HCT116 (cell line): Measurements from ENCODE around the gene SLC35G6. TPM values are rescaled to one million over a fixed set of nuclear protein-coding genes. Genes with fewer than 3 reads are reported as not detected.
A peak's percentile ranks its signal among the peaks of the same experiment; 100 is the strongest.
"Not testable (repeated sequence)": the region's sequence is repeated elsewhere in the genome, so short reads cannot be mapped to it uniquely, and the experiment has no call there.

ENCODE experiments used
- ATAC-seq: fragments of 200-7000 bp; cut with Tn5 transposase; 2 replicates; pipeline ENCODE4 v1.9.1; 2020; ENCODE audit warnings: mild to moderate bottlenecking, moderate library complexity
- BruUV-seq: library from RNA; stranded (reverse); fragments of 400-500 nt; replicated peaks from 2 replicates; lab custom pipeline; 2021; lab: Mats Ljungman, UMichigan
- CTCF ChIA-PET: fragments of 300-600 bp; sonication (Branson Sonifier 250); formaldehyde crosslinking; loops from one replicate; lab custom pipeline; 2021; ENCODE audit warnings: antibody characterized with exemption; lab: Charles Lee
- POLR2A ChIA-PET: fragments of 300-600, 350-600 bp; sonication (Branson Sonifier 250); formaldehyde crosslinking; loops from one replicate; lab custom pipeline; 2021; ENCODE audit warnings: antibody characterized with exemption; lab: Charles Lee
- RAD21 ChIA-PET, 2 experiments: fragments of 300-600 bp; sonication (Branson Sonifier 250); formaldehyde crosslinking; loops; one replicate each; lab custom pipeline; 2023; ENCODE audit warnings: low total read pairs in 2 of 2; ENCODE audit not compliant: uncharacterized antibody in 2 of 2, unreplicated experiment in 2 of 2, low non-redundant PET in 1 of 2; lab: Charles Lee
- DNase-seq: peaks from one replicate; pipeline ENCODE4 v3.0.0-alpha.2; 2010; ENCODE audit warnings: low read depth, low spot score
- H2AFZ ChIP-seq: fragments of 200-600 bp; shearing (Covaris generic), sonication (generic); 2 replicates; pipeline ENCODE4 v1.6.1; 2017; ENCODE audit warnings: low read depth, mixed run types, mixed read lengths, antibody characterized with exemption, low read length; ENCODE audit not compliant: poor library complexity, severe bottlenecking
- H3K27ac ChIP-seq: 2 replicates; pipeline ENCODE4 v1.5.1; 2012; ENCODE audit warnings: low read depth, low read length
- H3K27me3 ChIP-seq: fragments of 200-600 bp; sonication (generic); 2 replicates; pipeline ENCODE4 v1.6.1; 2016; ENCODE audit warnings: mixed run types, low read length, mixed read lengths; ENCODE audit not compliant: insufficient read depth
- H3K36me3 ChIP-seq, 2 experiments: fragments of 200-500 bp in 1 of 2; fragments of 200-600 bp in 1 of 2; sonication (Bioruptor generic) in 1 of 2; sonication (generic) in 1 of 2; 2 replicates each; pipeline versions ENCODE4 v1.5.1 to v1.6.1; 2014 to 2016; ENCODE audit warnings: low read length in 2 of 2, inconsistent platforms in 1 of 2, mixed read lengths in 1 of 2, mixed run types in 1 of 2; ENCODE audit not compliant: insufficient read depth in 2 of 2, control insufficient read depth in 1 of 2
- H3K4me1 ChIP-seq, 2 experiments: fragments of 200-600 bp in 1 of 2; sonication (generic) in 1 of 2; 2 replicates each; pipeline versions ENCODE4 v1.5.1 to v1.6.1; 2012 to 2017; ENCODE audit warnings: low read length in 2 of 2, inconsistent platforms in 1 of 2, mild to moderate bottlenecking in 1 of 2, mixed read lengths in 1 of 2, mixed run types in 1 of 2, moderate library complexity in 1 of 2; ENCODE audit not compliant: insufficient read depth in 2 of 2, control insufficient read depth in 1 of 2
- H3K4me2 ChIP-seq: fragments of 200-600 bp; sonication (generic); 2 replicates; pipeline ENCODE4 v1.6.1; 2017; ENCODE audit warnings: mixed run types, low read length, mixed read lengths
- H3K4me3 ChIP-seq, 2 experiments: fragments of 200-600 bp in 1 of 2; sonication (generic) in 1 of 2; replicated peaks in 1 of 2; 2 replicates each; pipeline ENCODE4 v1.5.1; 2011 to 2016; ENCODE audit warnings: low read length in 2 of 2, control low read depth in 1 of 2, low read depth in 1 of 2, mild to moderate bottlenecking in 1 of 2, mixed read lengths in 1 of 2, mixed run types in 1 of 2
- H3K79me2 ChIP-seq: fragments of 200-600 bp; sonication (generic); 2 replicates; pipeline ENCODE4 v1.6.1; 2017; ENCODE audit warnings: mild to moderate bottlenecking, mixed run types, low read length, moderate library complexity, mixed read lengths; ENCODE audit not compliant: insufficient read depth
- H3K9ac ChIP-seq: fragments of 200-600 bp; sonication (generic); 2 replicates; pipeline ENCODE4 v1.6.1; 2016; ENCODE audit warnings: low read length, mixed read lengths
- H3K9me2 ChIP-seq: fragments of 200-600 bp; sonication (generic), shearing (Covaris generic); 2 replicates; pipeline ENCODE4 v1.6.1; 2017; ENCODE audit warnings: mixed run types, mild to moderate bottlenecking, moderate library complexity; ENCODE audit not compliant: insufficient read depth
- H3K9me3 ChIP-seq, 2 experiments: fragments of 200-500 bp in 1 of 2; fragments of 200-600 bp in 1 of 2; sonication (Bioruptor generic) in 1 of 2; sonication (generic) in 1 of 2; 2 replicates each; pipeline ENCODE4 v1.6.1; 2014 to 2017; ENCODE audit warnings: low read length in 2 of 2, mixed read lengths in 2 of 2, inconsistent platforms in 1 of 2, low read depth in 1 of 2, mild to moderate bottlenecking in 1 of 2, mixed run types in 1 of 2, moderate library complexity in 1 of 2; ENCODE audit not compliant: control insufficient read depth in 1 of 2, insufficient read depth in 1 of 2
- H4K20me1 ChIP-seq: fragments of 200-600 bp; sonication (generic), shearing (Covaris generic); 2 replicates; pipeline ENCODE4 v1.6.1; 2017; ENCODE audit warnings: mixed run types, mild to moderate bottlenecking, moderate library complexity; ENCODE audit not compliant: insufficient read depth
- EZH2 ChIP-seq: fragments of 200-600 bp; sonication (generic); IDR thresholded peaks from 2 replicates; pipeline ENCODE4 v1.6.1; 2017; ENCODE audit warnings: antibody characterized with exemption, mixed run types
- SRF ChIP-seq: IDR thresholded peaks from 2 replicates; pipeline ENCODE4 v1.6.1; 2012; ENCODE audit warnings: low read depth
- TCF7L2 ChIP-seq: IDR thresholded peaks from 2 replicates; pipeline ENCODE4 v1.7.0; 2011; ENCODE audit warnings: borderline replicate concordance, inconsistent platforms; ENCODE audit not compliant: insufficient read depth, insufficient read length; ENCODE audit errors: extremely low read depth
- ZFX ChIP-seq: fragments of 450-650 bp; IDR thresholded peaks from 2 replicates; pipeline ENCODE4 v1.6.1; 2017
- intact Hi-C: fragments of 100-400 bp; cut with micrococcal nuclease; formaldehyde crosslinking; loops from 2 replicates; pipeline ENCODE4 v1.10.0; 2022
- total RNA-seq: library from RNA; stranded (reverse); gene quantifications from one replicate; pipeline ENCODE4 v1.2.1, GENCODE V29; 2021; ENCODE audit not compliant: unreplicated experiment

SLC35G6 gene
- total RNA-seq, 1 experiment from 2014 or later, result not detected

DNA sequence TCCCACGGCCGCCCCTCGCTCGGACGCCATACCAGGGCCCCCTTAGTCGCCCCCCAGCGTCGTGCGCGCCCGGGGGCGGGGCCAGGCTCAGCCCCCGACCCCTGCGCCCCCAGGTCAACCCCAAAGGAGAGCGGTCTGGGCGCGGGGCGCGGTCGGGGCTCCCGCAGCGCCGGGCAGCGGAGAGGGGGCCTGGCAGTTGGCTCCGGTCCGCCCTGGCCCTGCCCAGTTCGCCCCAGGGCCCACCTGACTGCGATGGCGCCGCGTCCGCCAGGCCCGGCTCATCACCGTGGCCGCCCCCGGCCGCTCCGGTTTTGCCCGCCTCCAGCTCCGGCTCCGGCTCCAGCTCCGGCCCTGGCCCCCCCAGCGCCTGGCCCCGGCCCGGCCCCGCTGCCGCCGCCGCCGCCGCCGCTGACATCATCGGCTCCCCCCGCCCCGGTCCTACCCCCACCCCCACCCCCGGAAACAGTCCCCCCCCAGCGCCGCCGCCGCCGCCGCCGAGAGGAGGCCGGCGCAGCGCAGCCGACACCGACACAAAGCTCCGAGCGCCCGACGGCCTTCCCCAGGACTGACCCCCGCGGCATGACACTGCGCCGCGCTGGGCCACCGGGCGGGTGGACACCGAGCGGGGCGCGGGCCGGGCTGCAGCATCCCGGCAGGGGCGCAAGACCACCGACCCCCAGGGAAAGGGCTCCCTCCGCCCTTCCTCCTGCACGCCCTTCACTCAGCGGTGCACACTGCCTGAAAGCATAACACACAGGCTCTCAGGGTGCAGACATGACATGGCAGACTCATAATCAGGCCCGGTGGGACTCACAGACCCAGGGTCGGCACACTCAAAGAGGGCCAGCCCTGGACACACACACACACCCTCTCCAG lies 1.8 kb upstream of the SLC35G6 start, which contains the start of gene ZBTB4:
TSS of gene ZBTB4 (minus strand) at position 419 of the 876 bp plus-strand sequence. CDS start 12,830 bp downstream, outside the sequence.
- Histone ChIP-seq H3K9me3 (no peaks in the 10 kb centered on the region), H3K36me3 (no peaks in the 10 kb centered on the region), H3K9me2 (no peaks in the 10 kb centered on the region), H3K4me1 (peaks cover 25 to 67% of the 10 kb centered on the region in 2 experiments), H4K20me1 (no peaks in the 10 kb centered on the region), H3K27me3 (no peaks in the 10 kb centered on the region), H3K79me2 (peaks cover 36% of the 10 kb centered on the region), H3K4me2 (peak within 1 kb of the TSS; percentile 100), H2AFZ (peak within 1 kb of the TSS; percentile 45), H3K9ac (peak within 1 kb of the TSS; percentile 89)
- ATAC-seq (peak; percentile 26), DNase-seq (no peak)
- POLR2A ChIA-PET, result no interaction called here
- BruUV-seq, result no TSS peak
- RAD21 ChIA-PET, result no interaction called here
- intact Hi-C loops, result loop anchor here (2.0 to 10.0 kb wide), 2 partner anchors 85 to 123 kb away; partner anchors contain the start of gene SENP3
- TF ChIP-seq ZFX (peak; percentile 58), SRF (no peak), TCF7L2 (peak; percentile 74)
- TF ChIP-seq, all 23 proteins: peak for 2
- Histone ChIP-seq H3K27ac (peak within 1 kb of the TSS; percentile 87), H3K4me3 (peak within 1 kb of the TSS; percentile 60 to 94)
- CTCF ChIA-PET, result interaction anchor here (1.2 kb wide), 1 partner anchor 43 kb away, joined by 3 read pairs; no protein-coding TSS in a partner anchor

GRCh38 chr17:7480089-7480384 lies 1.2 kb upstream of the SLC35G6 start:
- peaks cover 4% of the 10 kb centered on the region; the same call in 1 of the 2 replicates for H4K20me1 ChIP-seq
- H3K27me3 ChIP-seq, result no peaks in the 10 kb centered on the region
- intact Hi-C loops, result loop anchor here (10.0 kb wide), 1 partner anchor 85 kb away; the partner anchor contains the start of gene SENP3
- H3K9me2 ChIP-seq, result no peaks in the 10 kb centered on the region
- no TSS peak for BruUV-seq
- H3K36me3 ChIP-seq, result no peaks in the 10 kb centered on the region
- peak overlapping the region; percentile 81 for H3K27ac ChIP-seq
- H3K9me3 ChIP-seq, result no peaks in the 10 kb centered on the region
- RAD21 ChIA-PET, result no interaction called here
- peak overlapping the region; percentile 45 for H2AFZ ChIP-seq
- CTCF ChIA-PET, result interaction anchor here (1.2 kb wide), 1 partner anchor 43 kb away, joined by 3 read pairs; no protein-coding TSS in a partner anchor
- no peak for ATAC-seq
- POLR2A ChIA-PET, result no interaction called here
- TF ChIP-seq EZH2, result no peak
- peak; percentile 23; the same call in 1 of the 2 replicates for TF ChIP-seq ZFX
- H3K4me3 ChIP-seq, result peak overlapping the region; percentile 60 to 94
- peak overlapping the region; percentile 89 for H3K9ac ChIP-seq
- DNase-seq, result no peak
- H3K4me2 ChIP-seq, result peak overlapping the region; percentile 100
- peaks cover 41% of the 10 kb centered on the region for H3K79me2 ChIP-seq
- peaks cover 25 to 67% of the 10 kb centered on the region in 2 experiments for H3K4me1 ChIP-seq

DNA sequence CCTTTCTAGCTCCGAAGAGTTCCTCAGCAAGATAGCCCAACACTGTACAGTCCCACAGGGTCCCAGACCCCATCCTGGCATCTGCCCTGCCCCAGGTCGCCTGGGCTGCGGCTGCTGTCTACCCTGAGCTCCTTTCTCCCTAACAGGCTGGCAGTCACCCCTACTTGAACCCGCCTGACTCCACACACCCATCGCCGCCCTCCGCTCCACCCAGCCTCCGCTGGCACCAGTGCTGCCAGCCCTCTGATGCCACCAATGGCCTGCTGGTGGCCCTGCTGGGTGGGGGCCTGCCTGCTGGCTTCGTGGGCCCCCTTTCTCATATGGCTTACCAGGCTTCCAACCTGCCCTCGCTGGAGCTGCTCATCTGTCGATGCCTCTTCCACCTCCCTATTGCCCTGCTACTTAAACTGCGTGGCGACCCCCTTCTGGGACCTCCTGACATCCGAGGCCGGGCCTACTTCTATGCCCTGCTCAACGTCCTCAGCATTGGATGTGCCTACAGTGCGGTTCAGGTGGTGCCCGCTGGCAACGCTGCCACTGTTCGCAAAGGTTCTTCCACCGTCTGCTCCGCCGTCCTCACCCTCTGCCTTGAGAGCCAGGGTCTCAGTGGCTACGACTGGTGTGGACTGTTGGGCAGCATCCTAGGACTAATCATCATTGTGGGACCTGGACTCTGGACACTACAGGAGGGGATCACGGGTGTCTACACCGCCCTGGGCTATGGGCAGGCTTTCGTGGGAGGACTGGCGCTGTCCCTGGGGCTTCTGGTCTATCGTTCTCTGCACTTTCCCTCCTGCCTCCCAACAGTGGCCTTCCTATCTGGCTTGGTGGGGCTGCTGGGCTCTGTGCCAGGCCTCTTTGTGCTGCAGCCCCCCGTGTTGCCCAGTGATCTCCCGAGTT lies 846 bp downstream of the SLC35G6 start:
- H3K4me2 ChIP-seq, H3K27ac ChIP-seq, CTCF ChIA-PET, H3K4me3 ChIP-seq, BruUV-seq, H3K9ac ChIP-seq, H3K27me3 ChIP-seq, H3K9me3 ChIP-seq, H3K9me2 ChIP-seq, DNase-seq, H2AFZ ChIP-seq, ATAC-seq, RAD21 ChIA-PET: not testable (repeated sequence)
- Histone ChIP-seq H3K79me2 (peaks cover 43% of the 10 kb centered on the region), H3K36me3 (peaks cover 0 to 11% of the 10 kb centered on the region in 2 experiments; a peak in 2 of 4 replicates), H3K4me1 (peaks cover 22 to 64% of the 10 kb centered on the region in 2 experiments; a peak in 3 of 4 replicates), H4K20me1 (peaks cover 18% of the 10 kb centered on the region; the same call in 1 of the 2 replicates)
- POLR2A ChIA-PET, result interaction anchor here (1.1 kb wide), 1 partner anchor 36 kb away, joined by 4 read pairs; no protein-coding TSS in a partner anchor
- intact Hi-C loops, result loop anchor here (10.0 kb wide), 1 partner anchor 83 kb away; the partner anchor contains the start of gene SENP3
